Stomach (tissue), 9 donors: ENCODE measurements around the gene LOXHD1. TPM values are rescaled to one million over a fixed set of nuclear protein-coding genes. Genes with fewer than 3 reads are reported as not detected.

Source experiments
- DNase-seq, 2 donors: peaks; one replicate each; pipeline versions ENCODE4 v3.0.0 to v3.0.0-alpha.2; 2013 to 2019
- H3K27ac ChIP-seq, 5 donors: fragments of 200-600 bp in 4 of 5; sonication (generic) in 4 of 5; one replicate each; pipeline ENCODE4 v1.5.1; 2013 to 2019; ENCODE audit warnings: mild to moderate bottlenecking in 1 of 5, moderate library complexity in 1 of 5
- H3K27me3 ChIP-seq, 3 donors: fragments of 200-600 bp; sonication (generic); one replicate each; pipeline ENCODE4 v1.5.1; 2017 to 2019; ENCODE audit warnings: mixed run types in 1 of 3
- H3K36me3 ChIP-seq, 4 donors: fragments of 200-600 bp; sonication (generic); 1 replicate in 3 of 4; 2 replicates in 1 of 4; pipeline ENCODE4 v1.5.1; 2016 to 2019
- H3K4me1 ChIP-seq, 4 donors: fragments of 200-600 bp; sonication (generic); one replicate each; pipeline ENCODE4 v1.5.1; 2016 to 2019
- H3K4me3 ChIP-seq, 4 donors: fragments of 200-600 bp; sonication (generic) in 3 of 4; one replicate each; pipeline ENCODE4 v1.5.1; 2016 to 2019; ENCODE audit warnings: mild to moderate bottlenecking in 1 of 4
- H3K9me3 ChIP-seq, 4 donors: fragments of 200-600 bp; sonication (generic); one replicate each; pipeline ENCODE4 v1.5.1; 2016 to 2019
- CTCF ChIP-seq, 7 experiments: fragments of 450-650 bp in 4 of 7; fragments of 200-600 bp in 3 of 7; sonication (generic) in 3 of 7; IDR thresholded peaks; one replicate each; pipeline ENCODE4 v1.5.1; 2016 to 2019; ENCODE audit warnings: antibody characterized with exemption in 7 of 7, control low read depth in 2 of 7, mild to moderate bottlenecking in 1 of 7
- EP300 ChIP-seq: sonication (generic); formaldehyde crosslinking; IDR thresholded peaks from one replicate; pipeline ENCODE4 v1.6.1; 2017; ENCODE audit warnings: antibody characterized with exemption
- POLR2A ChIP-seq, 4 donors: fragments of 450-650 bp; IDR thresholded peaks; one replicate each; pipeline ENCODE4 v1.6.1; 2016; ENCODE audit warnings: antibody characterized with exemption in 4 of 4, control low read depth in 2 of 4, mild to moderate bottlenecking in 1 of 4, moderate library complexity in 1 of 4
- POLR2AphosphoS5 ChIP-seq, 3 donors: sonication (generic); formaldehyde crosslinking; IDR thresholded peaks; one replicate each; pipeline ENCODE4 v1.6.1; 2016; ENCODE audit warnings: antibody characterized with exemption in 3 of 3
- WGBS, 5 donors: extraction: QIAGEN DNeasy Blood & Tissue Kit in 3 of 5; methylation state at CpG; one replicate each; pipeline versions ENCODE4 v1.1.5 to v1.1.7; 2013 to 2018; 5-methylcytosine and 5-hydroxymethylcytosine counted together
- intact Hi-C: fragments of 100-400 bp; cut with DNase I; formaldehyde crosslinking; loops from one replicate; pipeline ENCODE4 v1.15.1; 2023; ENCODE audit warnings: low total_unique reads
- polyA plus RNA-seq, 3 donors: library from polyadenylated mRNA; stranded (reverse); fragments of 200-250 nt; gene quantifications; one replicate each; pipeline ENCODE4 v1.2.3, GENCODE V29; 2013
- total RNA-seq, 5 donors: library from RNA; depleted of rRNA; stranded (reverse); fragments of >200 nt; gene quantifications; one replicate each; pipeline versions ENCODE4 v1.1.0 to v1.2.3, GENCODE V29; 2014 to 2016
- donor health status: healthy with polysubstance abuse.
- donor health status: Bipolar disorder and iron deficiency.
- donor health status: healthy.

The LOXHD1 gene
- total and polyA plus RNA-seq, 8 donors: 0.03 to 1.3 (median 0.29) TPM; not detected in 4

DNA sequence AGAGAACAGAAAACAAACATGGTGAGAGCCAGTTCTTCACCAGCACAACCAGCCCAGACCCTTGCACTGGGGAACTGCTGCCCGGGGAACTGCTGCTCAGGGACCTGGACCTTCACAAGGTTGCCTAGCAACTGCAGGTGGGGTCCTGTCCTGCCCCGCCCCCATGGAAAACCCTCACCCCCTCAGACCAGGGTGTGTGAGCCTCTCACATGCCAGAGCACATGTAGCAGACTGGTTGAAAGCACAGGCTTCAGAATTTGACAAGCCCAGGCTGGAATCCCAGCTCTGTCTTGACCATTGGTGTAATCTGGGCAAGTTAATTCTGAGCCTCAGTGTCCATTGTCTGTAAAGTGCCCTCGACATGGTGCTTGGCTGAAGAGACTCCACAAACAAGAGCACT lies 118.6 kb downstream of the LOXHD1 start:
- TF ChIP-seq POLR2A (IDR thresholded peaks at IDR 0.05) (no peak), POLR2AphosphoS5 (IDR thresholded peaks at IDR 0.05) (no peak), CTCF (IDR thresholded peaks at IDR 0.05) (no peak), EP300 (no peak)
- Histone ChIP-seq H3K4me3 (no peak overlapping the region), H3K4me1 (no peaks in the 10 kb centered on the region), H3K27ac (no peak overlapping the region), H3K27me3 (no peaks in the 10 kb centered on the region), H3K36me3 (no peaks in the 10 kb centered on the region), H3K9me3 (no peaks in the 10 kb centered on the region)
- DNase-seq: no peak
- 38 to 64% (median 48%) methylated on average over 1 to 3 of the region's 3 CpGs for WGBS, 5 donors
- intact Hi-C loops: no loop called here

GRCh38 chr18:46536215-46536874 lies 120.7 kb downstream of the LOXHD1 start:
- no peaks in the 10 kb centered on the region for H3K9me3 ChIP-seq
- WGBS, 5 donors: 58 to 73% (median 69%) methylated on average over 11 of the region's 11 CpGs
- intact Hi-C loops: no loop called here
- TF ChIP-seq EP300: no peak
- TF ChIP-seq POLR2AphosphoS5 (IDR thresholded peaks at IDR 0.05): no peak
- no peak for TF ChIP-seq CTCF (IDR thresholded peaks at IDR 0.05)
- TF ChIP-seq POLR2A (IDR thresholded peaks at IDR 0.05): no peak
- no peak for DNase-seq
- no peak overlapping the region for H3K4me3 ChIP-seq
- H3K27ac ChIP-seq: no peak overlapping the region
- H3K27me3 ChIP-seq: no peaks in the 10 kb centered on the region
- H3K4me1 ChIP-seq: no peaks in the 10 kb centered on the region
- no peaks in the 10 kb centered on the region for H3K36me3 ChIP-seq

- Histone ChIP-seq H3K36me3 (no peaks in the 10 kb centered on the region), H3K27ac (no peak overlapping the region), H3K9me3 (no peaks in the 10 kb centered on the region), H3K4me1 (no peaks in the 10 kb centered on the region), H3K4me3 (no peak overlapping the region), H3K27me3 (no peaks in the 10 kb centered on the region)
- intact Hi-C loops: no loop called here
- 75 to 93% (median 81%) methylated on average over 2 of the region's 2 CpGs for WGBS, 5 donors
- TF ChIP-seq CTCF (IDR thresholded peaks at IDR 0.05): no peak
- no peak for TF ChIP-seq POLR2AphosphoS5 (IDR thresholded peaks at IDR 0.05)
- no peak for TF ChIP-seq EP300
- TF ChIP-seq POLR2A (IDR thresholded peaks at IDR 0.05): no peak
- DNase-seq: no peak
Measured at GRCh38 chr18:46531482-46531881, 125.5 kb downstream of the LOXHD1 start.

GRCh38 chr18:46528037-46528436 lies 129.0 kb downstream of the LOXHD1 start:
- intact Hi-C loops: no loop called here
- no peaks in the 10 kb centered on the region for H3K9me3 ChIP-seq
- TF ChIP-seq CTCF (IDR thresholded peaks at IDR 0.05): no peak
- no peak for TF ChIP-seq POLR2A (IDR thresholded peaks at IDR 0.05)
- no peak for TF ChIP-seq EP300
- TF ChIP-seq POLR2AphosphoS5 (IDR thresholded peaks at IDR 0.05): no peak
- H3K4me1 ChIP-seq: no peaks in the 10 kb centered on the region
- H3K36me3 ChIP-seq: no peaks in the 10 kb centered on the region
- H3K4me3 ChIP-seq: no peak overlapping the region
- WGBS, 5 donors: 68 to 86% (median 80%) methylated on average over 3 of the region's 3 CpGs
- no peaks in the 10 kb centered on the region for H3K27me3 ChIP-seq
- H3K27ac ChIP-seq: no peak overlapping the region
- no peak for DNase-seq
